HepG2 (cell line): ENCODE results near the gene ZNF581. TPM values are rescaled to one million over a fixed set of nuclear protein-coding genes. Genes with fewer than 3 reads are reported as not detected.

Experiments
- ATF5 ChIP-seq: sonication (generic); formaldehyde crosslinking; IDR thresholded peaks from 2 replicates; pipeline ENCODE4 v1.4.0; 2020; ENCODE audit warnings: mild to moderate bottlenecking, low read depth, missing genetic modification reagents
- CBX5 ChIP-seq: sonication (generic); formaldehyde crosslinking; IDR thresholded peaks from 2 replicates; pipeline ENCODE4 v1.4.0; 2020; ENCODE audit warnings: missing genetic modification reagents, borderline replicate concordance
- CREM ChIP-seq, 2 experiments: sonication (generic) in 1 of 2; formaldehyde crosslinking in 1 of 2; IDR thresholded peaks; 2 replicates each; pipeline versions ENCODE4 v1.4.0 to v1.6.1; 2016 to 2020; ENCODE audit warnings: antibody characterized with exemption in 1 of 2, mild to moderate bottlenecking in 1 of 2, missing genetic modification reagents in 1 of 2
- TFDP1 ChIP-seq: IDR thresholded peaks from 2 replicates; pipeline ENCODE4 v1.6.1; 2016; ENCODE audit warnings: missing compliant biosample characterization, missing genetic modification reagents, borderline replicate concordance
- ZEB1 ChIP-seq: IDR thresholded peaks from 2 replicates; pipeline ENCODE4 v1.6.1; 2012; ENCODE audit warnings: mild to moderate bottlenecking, low read depth, inconsistent platforms; ENCODE audit not compliant: insufficient replicate concordance
- ZNF17 ChIP-seq: sonication (generic); formaldehyde crosslinking; IDR thresholded peaks from 2 replicates; pipeline ENCODE4 v1.5.0; 2020; ENCODE audit warnings: mild to moderate bottlenecking, missing genetic modification reagents
- ZNF276 ChIP-seq: sonication (generic); formaldehyde crosslinking; IDR thresholded peaks from 2 replicates; pipeline ENCODE4 v1.4.0; 2020; ENCODE audit warnings: mild to moderate bottlenecking, low read depth, missing genetic modification reagents
- ZNF605 ChIP-seq: sonication (generic); formaldehyde crosslinking; IDR thresholded peaks from 2 replicates; pipeline ENCODE4 v1.8.0; 2022; ENCODE audit warnings: mild to moderate bottlenecking, missing genetic modification reagents
- ZNF646 ChIP-seq: sonication (generic); formaldehyde crosslinking; IDR thresholded peaks from 2 replicates; pipeline ENCODE4 v1.9.0; 2021; ENCODE audit warnings: mild to moderate bottlenecking, missing genetic modification reagents
- polyA plus RNA-seq, 8 experiments: library from polyadenylated mRNA; depleted of rRNA in 3 of 8; stranded (reverse) in 7 of 8; unstranded in 1 of 8; fragments of >200 nt; fragmentation: Illumina TruSeq in 4 of 8; extraction: Trizol in 4 of 8; gene quantifications; 2 replicates each; pipeline versions ENCODE4 v1.2.1 to v1.2.3, GENCODE V29; 2011 to 2016; ENCODE audit warnings: low read depth in 4 of 8, missing spikeins in 1 of 8, mixed read lengths in 1 of 8; ENCODE audit not compliant: insufficient read depth in 1 of 8
- total RNA-seq, 5 experiments: library from RNA; depleted of rRNA; stranded (reverse); fragments of >200 nt; fragmentation: Illumina TruSeq; extraction: Trizol; gene quantifications; 2 replicates each; pipeline ENCODE4 v1.2.3, GENCODE V29; 2016; ENCODE audit warnings: low read depth in 1 of 5
- TF ChIP-seq, protein P1 (sequence below): sonication (generic); formaldehyde crosslinking; IDR thresholded peaks from 2 replicates; pipeline ENCODE4 v1.5.0; 2020; ENCODE audit warnings: mild to moderate bottlenecking, missing genetic modification reagents
- TF ChIP-seq, protein P2 (sequence below): IDR thresholded peaks from 2 replicates; pipeline ENCODE4 v1.6.1; 2016; ENCODE audit warnings: mild to moderate bottlenecking, missing biosample characterization, missing genetic modification reagents

ZNF581 gene
- total and polyA plus RNA-seq, 2 of the 13 experiments (the other 11 are each of a cell fraction or from before 2014, with no cell fraction given): 19.6 to 49.5 TPM

DNA sequence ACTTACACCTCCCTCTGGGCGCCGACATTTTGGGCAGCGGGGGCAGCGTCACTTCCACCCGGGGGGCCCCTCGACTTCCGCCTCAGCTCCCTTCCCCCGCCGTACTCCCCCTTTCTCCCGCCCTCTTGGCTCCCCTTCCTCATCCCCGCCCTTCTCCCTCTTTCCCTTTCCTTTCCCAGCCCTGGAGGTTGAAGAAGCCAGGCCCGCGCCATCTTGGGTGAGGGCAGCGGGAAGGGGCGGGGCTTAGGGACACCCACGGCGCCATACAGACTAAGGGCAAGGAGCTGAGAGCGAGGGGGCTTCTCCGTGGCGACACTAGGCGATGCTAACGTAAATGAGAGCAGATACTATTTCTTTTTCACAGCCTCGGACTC, 44.0 kb upstream of the ZNF581 start, which contains the start of gene FIZ1 (continued):
- TF ChIP-seq ZNF646 (CRISPR knock-in tag): no peak
- TF ChIP-seq ZNF605 (CRISPR knock-in tag): peak; percentile 61; the same call in 1 of the 2 replicates
- no peak for TF ChIP-seq ATF5 (CRISPR knock-in tag)
- TF ChIP-seq CREM (IDR thresholded peaks at IDR 0.05): peak; percentile 93
- no peak for TF ChIP-seq CREM (CRISPR knock-in tag; IDR thresholded peaks at IDR 0.05)
- TF ChIP-seq, protein P1, sequence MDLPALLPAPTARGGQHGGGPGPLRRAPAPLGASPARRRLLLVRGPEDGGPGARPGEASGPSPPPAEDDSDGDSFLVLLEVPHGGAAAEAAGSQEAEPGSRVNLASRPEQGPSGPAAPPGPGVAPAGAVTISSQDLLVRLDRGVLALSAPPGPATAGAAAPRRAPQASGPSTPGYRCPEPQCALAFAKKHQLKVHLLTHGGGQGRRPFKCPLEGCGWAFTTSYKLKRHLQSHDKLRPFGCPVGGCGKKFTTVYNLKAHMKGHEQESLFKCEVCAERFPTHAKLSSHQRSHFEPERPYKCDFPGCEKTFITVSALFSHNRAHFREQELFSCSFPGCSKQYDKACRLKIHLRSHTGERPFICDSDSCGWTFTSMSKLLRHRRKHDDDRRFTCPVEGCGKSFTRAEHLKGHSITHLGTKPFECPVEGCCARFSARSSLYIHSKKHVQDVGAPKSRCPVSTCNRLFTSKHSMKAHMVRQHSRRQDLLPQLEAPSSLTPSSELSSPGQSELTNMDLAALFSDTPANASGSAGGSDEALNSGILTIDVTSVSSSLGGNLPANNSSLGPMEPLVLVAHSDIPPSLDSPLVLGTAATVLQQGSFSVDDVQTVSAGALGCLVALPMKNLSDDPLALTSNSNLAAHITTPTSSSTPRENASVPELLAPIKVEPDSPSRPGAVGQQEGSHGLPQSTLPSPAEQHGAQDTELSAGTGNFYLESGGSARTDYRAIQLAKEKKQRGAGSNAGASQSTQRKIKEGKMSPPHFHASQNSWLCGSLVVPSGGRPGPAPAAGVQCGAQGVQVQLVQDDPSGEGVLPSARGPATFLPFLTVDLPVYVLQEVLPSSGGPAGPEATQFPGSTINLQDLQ (CRISPR knock-in tag): no peak
- TF ChIP-seq, protein P2, sequence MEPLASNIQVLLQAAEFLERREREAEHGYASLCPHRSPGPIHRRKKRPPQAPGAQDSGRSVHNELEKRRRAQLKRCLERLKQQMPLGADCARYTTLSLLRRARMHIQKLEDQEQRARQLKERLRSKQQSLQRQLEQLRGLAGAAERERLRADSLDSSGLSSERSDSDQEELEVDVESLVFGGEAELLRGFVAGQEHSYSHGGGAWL (CRISPR knock-in tag): no peak
- no peak for TF ChIP-seq ZNF17 (CRISPR knock-in tag)
- no peak for TF ChIP-seq TFDP1 (CRISPR knock-in tag)
- no peak for TF ChIP-seq ZNF276 (CRISPR knock-in tag)
- no peak for TF ChIP-seq ZEB1
- no peak for TF ChIP-seq CBX5 (CRISPR knock-in tag)
